CD4-positive, alpha-beta memory T cell (primary cell): ENCODE results near the gene PAQR6. TPM values are rescaled to one million over a fixed set of nuclear protein-coding genes. Genes with fewer than 3 reads are reported as not detected.

ENCODE experiments used
- CTCF ChIA-PET: fragments of 350-600 bp; sonication (Branson Sonifier 250); formaldehyde crosslinking; loops from one replicate; lab custom pipeline; 2021; ENCODE audit warnings: inconsistent platforms; ENCODE audit not compliant: partially characterized antibody; lab: Charles Lee
- POLR2A ChIA-PET: fragments of 350-600 bp; sonication (Branson Sonifier 250); formaldehyde crosslinking; loops from one replicate; lab custom pipeline; 2021; ENCODE audit not compliant: partially characterized antibody; lab: Charles Lee
- DNase-seq, 5 donors: peaks; one replicate each; pipeline versions ENCODE4 v3.0.0 to v3.0.0-alpha.2; 2020 to 2022; ENCODE audit warnings: mixed read lengths in 1 of 5
- H3K27ac ChIP-seq: one replicate; pipeline ENCODE4 v1.7.0; 2013; ENCODE audit warnings: low read depth, low read length
- H3K27me3 ChIP-seq: 2 replicates; pipeline ENCODE4 v1.7.0; 2013; ENCODE audit warnings: mild to moderate bottlenecking, low read length, moderate library complexity; ENCODE audit not compliant: insufficient read depth
- H3K36me3 ChIP-seq: 2 replicates; pipeline ENCODE4 v1.7.0; 2013; ENCODE audit warnings: mild to moderate bottlenecking, low read length, moderate library complexity; ENCODE audit not compliant: insufficient read depth
- H3K4me1 ChIP-seq: 2 replicates; pipeline ENCODE4 v1.7.0; 2013; ENCODE audit warnings: mild to moderate bottlenecking, low read length, moderate library complexity; ENCODE audit not compliant: insufficient read depth
- H3K4me3 ChIP-seq, 2 donors: one replicate each; pipeline ENCODE4 v1.7.0; 2013; ENCODE audit warnings: low read length in 2 of 2, mild to moderate bottlenecking in 1 of 2
- H3K9me3 ChIP-seq, 2 donors: one replicate each; pipeline ENCODE4 v1.7.0; 2013; ENCODE audit warnings: low read length in 2 of 2, control low read depth in 1 of 2; ENCODE audit not compliant: control insufficient read depth in 1 of 2
- H3K27ac Mint-ChIP-seq, 7 donors: one replicate each; pipeline ENCODE4 v1.8.0; 2020 to 2021; ENCODE audit warnings: mixed read lengths in 7 of 7, mild to moderate bottlenecking in 6 of 7, inconsistent platforms in 3 of 7, moderate library complexity in 3 of 7
- H3K27me3 Mint-ChIP-seq, 2 donors: one replicate each; pipeline ENCODE4 v1.8.0; 2020 to 2021; ENCODE audit warnings: mixed read lengths in 2 of 2
- H3K36me3 Mint-ChIP-seq, 2 donors: one replicate each; pipeline ENCODE4 v1.8.0; 2020 to 2021; ENCODE audit warnings: mixed read lengths in 2 of 2, inconsistent platforms in 1 of 2, mild to moderate bottlenecking in 1 of 2
- H3K4me1 Mint-ChIP-seq, 4 donors: one replicate each; pipeline ENCODE4 v1.8.0; 2020 to 2021; ENCODE audit warnings: mixed read lengths in 4 of 4, mild to moderate bottlenecking in 1 of 4
- H3K4me3 Mint-ChIP-seq, 8 donors: one replicate each; pipeline ENCODE4 v1.8.0; 2020 to 2021; ENCODE audit warnings: mixed read lengths in 8 of 8, mild to moderate bottlenecking in 7 of 8, moderate library complexity in 6 of 8, inconsistent platforms in 3 of 8
- H3K9me3 Mint-ChIP-seq, 8 donors: one replicate each; pipeline ENCODE4 v1.8.0; 2020 to 2021; ENCODE audit warnings: mixed read lengths in 8 of 8, mild to moderate bottlenecking in 5 of 8, inconsistent platforms in 3 of 8, moderate library complexity in 1 of 8
- intact Hi-C: fragments of 100-400 bp; cut with micrococcal nuclease; formaldehyde crosslinking; loops from one replicate; pipeline ENCODE4 v1.15.1; 2023
- polyA plus RNA-seq, 2 donors: library from polyadenylated mRNA; unstranded; fragments of 300-500 nt; fragmentation: Illumina TruSeq; gene quantifications; one replicate each; pipeline ENCODE4 v1.2.3, GENCODE V29; 2021
- total RNA-seq, 2 experiments: library from RNA; stranded (reverse); gene quantifications; one replicate each; pipeline ENCODE4 v1.2.3, GENCODE V29; 2021

The PAQR6 gene
- total and polyA plus RNA-seq, 4 experiments from 2014 or later, result 0.11 to 1.9 (median 0.94) TPM

DNA sequence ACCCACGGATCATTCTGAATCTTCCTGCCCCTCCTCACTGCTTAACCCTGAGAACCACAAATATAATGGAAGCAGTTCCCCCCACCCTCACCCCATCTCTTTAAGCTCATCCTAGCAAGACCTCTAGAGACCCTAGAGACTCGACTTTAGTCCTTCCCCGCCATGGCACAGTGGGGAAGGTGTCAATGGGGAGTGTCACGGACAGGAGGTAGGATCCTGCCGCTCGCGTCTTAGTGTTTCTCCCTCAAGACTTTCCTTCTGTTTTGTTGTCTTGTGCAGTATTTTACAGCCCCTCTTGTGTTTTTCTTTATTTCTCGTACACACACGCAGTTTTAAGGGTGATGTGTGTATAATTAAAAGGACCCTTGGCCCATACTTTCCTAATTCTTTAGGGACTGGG is 35.7 kb downstream of the PAQR6 start:
- no peak for DNase-seq
- peaks cover 20% of the 10 kb centered on the region for H3K4me1 ChIP-seq
- peak overlapping the region; percentile 93 to 99 (median 96) for H3K4me3 Mint-ChIP-seq
- intact Hi-C loops, result loop anchor here (2.0 to 5.0 kb wide), 3 partner anchors 129 to 280 kb away; partner anchors contain the start of genes KHDC4, LAMTOR2 and MEX3A
- peak overlapping the region; percentile 98 for H3K27ac ChIP-seq
- peaks cover 18% of the 10 kb centered on the region for H3K36me3 ChIP-seq
- no peaks in the 10 kb centered on the region for H3K9me3 ChIP-seq
- peaks cover 14 to 42% of the 10 kb centered on the region in 2 donors for H3K36me3 Mint-ChIP-seq
- peaks cover 0 to 2% (median 0%) of the 10 kb centered on the region in 8 donors for H3K9me3 Mint-ChIP-seq
- H3K27me3 Mint-ChIP-seq, result no peaks in the 10 kb centered on the region
- POLR2A ChIA-PET, result interaction anchor here (0.7 to 3.8 kb wide), 27 partner anchors 12 to 353 kb away, joined by 3 to 54 read pairs (median 4); partner anchors contain the start of genes LAMTOR2, LMNA, MEF2D and SLC25A44
- CTCF ChIA-PET, result interaction anchor here (0.6 to 5.2 kb wide), 6 partner anchors 10 to 122 kb away, joined by 3 to 65 read pairs (median 4); no protein-coding TSS in a partner anchor
- H3K27me3 ChIP-seq, result no peaks in the 10 kb centered on the region
- peak overlapping the region; percentile 83 to 93 for H3K4me3 ChIP-seq
- peak overlapping the region; percentile 97 to 100 (median 99) for H3K27ac Mint-ChIP-seq
- H3K4me1 Mint-ChIP-seq, result peaks cover 9 to 34% (median 23%) of the 10 kb centered on the region in 4 donors

DNA sequence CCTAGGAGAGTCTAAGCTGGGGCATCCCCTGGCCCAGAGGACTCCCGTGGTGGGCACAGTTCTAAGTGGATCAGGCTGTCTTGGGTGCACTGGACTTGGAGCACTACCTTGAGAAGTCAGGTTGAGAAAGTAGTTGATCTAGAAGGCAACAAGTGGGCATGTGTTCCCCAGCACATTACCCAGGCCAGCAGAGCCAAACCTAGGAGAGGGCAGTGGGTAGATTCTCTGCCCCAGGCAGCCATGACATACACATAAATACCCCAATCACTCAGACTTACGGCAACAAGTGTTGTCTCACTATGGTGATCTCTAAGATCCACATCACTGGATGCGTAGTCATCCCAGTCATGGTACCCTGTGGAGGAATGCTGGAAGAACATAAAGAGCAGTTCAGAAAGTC is 36.6 kb downstream of the PAQR6 start:
- Histone ChIP-seq H3K4me3 (no peak overlapping the region), H3K27ac (no peak overlapping the region), H3K36me3 (peaks cover 18% of the 10 kb centered on the region), H3K27me3 (no peaks in the 10 kb centered on the region), H3K9me3 (no peaks in the 10 kb centered on the region), H3K4me1 (peaks cover 20% of the 10 kb centered on the region)
- no peak for DNase-seq
- Mint-ChIP-seq H3K4me3 (peak overlapping the region in 4 of 8 donors; percentile 7 to 59 (median 26)), H3K36me3 (peaks cover 14 to 46% of the 10 kb centered on the region in 2 donors), H3K27ac (peak overlapping the region in 5 of 7 donors; percentile 50 to 100 (median 80)), H3K27me3 (no peaks in the 10 kb centered on the region), H3K9me3 (peaks cover 0 to 2% (median 0%) of the 10 kb centered on the region in 8 donors), H3K4me1 (peaks cover 9 to 34% (median 21%) of the 10 kb centered on the region in 4 donors)
- intact Hi-C loops, result loop anchor here (5.0 kb wide), 1 partner anchor 279 kb away; the partner anchor contains the start of gene KHDC4
- ChIA-PET CTCF (interaction anchor here (0.6 to 3.4 kb wide), 3 partner anchors 14 to 43 kb away, joined by 3 to 13 read pairs (median 3); no protein-coding TSS in a partner anchor), POLR2A (interaction anchor here (1.1 to 3.7 kb wide), 3 partner anchors 11 to 17 kb away, joined by 3 to 54 read pairs (median 19); partner anchors contain the start of gene SLC25A44)

DNA sequence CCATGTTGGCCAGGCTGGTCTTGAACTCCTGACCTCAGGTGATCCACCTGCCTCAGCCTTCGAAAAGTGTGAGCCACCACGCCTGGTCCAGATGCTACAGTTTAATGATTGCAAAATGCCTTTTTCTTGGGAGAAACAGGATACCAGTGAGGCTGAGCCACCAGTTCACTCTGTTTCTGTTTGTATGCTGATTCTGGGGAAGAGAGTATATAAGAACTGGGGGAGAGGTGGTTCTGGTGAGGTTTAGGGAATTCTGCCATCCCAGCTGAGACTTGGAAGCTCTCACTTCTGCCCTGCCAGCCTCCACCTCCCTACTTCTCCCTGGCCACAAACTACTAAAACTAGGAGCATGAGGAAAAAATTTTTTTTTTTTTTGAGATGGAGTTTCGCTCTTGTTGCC is 43.2 kb downstream of the PAQR6 start:
- Mint-ChIP-seq H3K27ac (peak overlapping the region in 1 of 7 donors; percentile 7), H3K4me1 (peaks cover 7 to 16% (median 10%) of the 10 kb centered on the region in 4 donors), H3K9me3 (no peaks in the 10 kb centered on the region), H3K36me3 (peaks cover 26 to 43% of the 10 kb centered on the region in 2 donors), H3K4me3 (no peak overlapping the region), H3K27me3 (no peaks in the 10 kb centered on the region)
- H3K27me3 ChIP-seq, result no peaks in the 10 kb centered on the region
- no peak for DNase-seq
- peaks cover 28% of the 10 kb centered on the region for H3K36me3 ChIP-seq
- H3K4me1 ChIP-seq, result peaks cover 20% of the 10 kb centered on the region
- CTCF ChIA-PET, result no interaction called here
- no peak overlapping the region for H3K4me3 ChIP-seq
- intact Hi-C loops, result no loop called here
- no peaks in the 10 kb centered on the region for H3K9me3 ChIP-seq
- no peak overlapping the region for H3K27ac ChIP-seq
- POLR2A ChIA-PET, result no interaction called here

DNA sequence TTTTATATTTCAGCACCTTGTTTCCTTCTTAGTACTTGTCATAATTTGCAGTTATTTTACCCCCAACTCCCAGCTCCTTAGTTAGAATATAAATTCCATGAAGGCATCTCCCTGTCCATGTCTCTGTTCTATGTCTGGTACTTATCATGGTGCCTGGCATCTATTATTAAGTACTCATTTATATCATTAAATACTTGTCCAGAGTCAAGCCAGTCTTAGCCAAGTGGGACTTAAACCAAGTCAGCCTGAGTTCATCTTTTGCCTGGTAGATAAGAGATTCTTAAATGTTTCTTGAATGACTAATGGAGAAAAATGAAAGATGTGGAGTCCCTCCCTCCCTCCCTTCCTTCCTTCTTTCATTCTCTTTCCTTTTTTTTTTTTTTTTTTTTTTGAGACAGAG is 44.5 kb downstream of the PAQR6 start:
- Mint-ChIP-seq H3K27me3 (no peaks in the 10 kb centered on the region), H3K4me3 (no peak overlapping the region), H3K27ac (no peak overlapping the region), H3K4me1 (peaks cover 17 to 30% (median 22%) of the 10 kb centered on the region in 4 donors), H3K36me3 (peaks cover 18 to 41% of the 10 kb centered on the region in 2 donors), H3K9me3 (no peaks in the 10 kb centered on the region)
- no peak for DNase-seq
- Histone ChIP-seq H3K27ac (no peak overlapping the region), H3K9me3 (no peaks in the 10 kb centered on the region), H3K36me3 (peaks cover 27% of the 10 kb centered on the region), H3K4me3 (no peak overlapping the region), H3K27me3 (no peaks in the 10 kb centered on the region), H3K4me1 (peaks cover 34% of the 10 kb centered on the region)
- POLR2A ChIA-PET, result no interaction called here
- CTCF ChIA-PET, result no interaction called here
- intact Hi-C loops, result no loop called here

DNA sequence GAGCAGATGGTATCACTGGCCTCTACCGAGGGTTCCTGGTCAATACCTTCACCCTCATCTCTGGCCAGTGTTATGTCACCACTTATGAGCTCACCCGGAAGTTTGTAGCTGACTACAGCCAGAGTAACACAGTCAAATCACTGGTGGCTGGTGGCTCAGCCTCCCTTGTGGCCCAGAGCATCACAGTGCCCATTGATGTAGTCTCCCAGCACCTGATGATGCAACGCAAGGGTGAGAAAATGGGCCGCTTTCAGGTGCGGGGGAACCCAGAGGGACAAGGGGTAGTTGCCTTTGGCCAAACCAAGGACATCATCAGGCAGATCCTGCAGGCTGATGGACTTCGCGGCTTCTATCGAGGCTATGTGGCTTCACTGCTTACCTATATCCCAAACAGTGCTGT is 47.8 kb downstream of the PAQR6 start:
- Histone ChIP-seq H3K27ac (no peak overlapping the region), H3K36me3 (peaks cover 28% of the 10 kb centered on the region), H3K4me3 (no peak overlapping the region), H3K27me3 (no peaks in the 10 kb centered on the region), H3K4me1 (peaks cover 63% of the 10 kb centered on the region), H3K9me3 (no peaks in the 10 kb centered on the region)
- POLR2A ChIA-PET, result interaction anchor here (3.8 kb wide), 1 partner anchor 12 kb away, joined by 19 read pairs; the partner anchor contains the start of gene PMF1
- intact Hi-C loops, result no loop called here
- H3K27ac Mint-ChIP-seq, result peak overlapping the region in 3 of 7 donors; percentile 65 to 82 (median 70)
- peaks cover 30 to 54% (median 44%) of the 10 kb centered on the region in 4 donors for H3K4me1 Mint-ChIP-seq
- DNase-seq, result no peak
- CTCF ChIA-PET, result no interaction called here
- H3K27me3 Mint-ChIP-seq, result no peaks in the 10 kb centered on the region
- peaks cover 18 to 33% of the 10 kb centered on the region in 2 donors for H3K36me3 Mint-ChIP-seq
- peak overlapping the region in 2 of 8 donors; percentile 24 to 25 for H3K4me3 Mint-ChIP-seq
- no peaks in the 10 kb centered on the region for H3K9me3 Mint-ChIP-seq

DNA sequence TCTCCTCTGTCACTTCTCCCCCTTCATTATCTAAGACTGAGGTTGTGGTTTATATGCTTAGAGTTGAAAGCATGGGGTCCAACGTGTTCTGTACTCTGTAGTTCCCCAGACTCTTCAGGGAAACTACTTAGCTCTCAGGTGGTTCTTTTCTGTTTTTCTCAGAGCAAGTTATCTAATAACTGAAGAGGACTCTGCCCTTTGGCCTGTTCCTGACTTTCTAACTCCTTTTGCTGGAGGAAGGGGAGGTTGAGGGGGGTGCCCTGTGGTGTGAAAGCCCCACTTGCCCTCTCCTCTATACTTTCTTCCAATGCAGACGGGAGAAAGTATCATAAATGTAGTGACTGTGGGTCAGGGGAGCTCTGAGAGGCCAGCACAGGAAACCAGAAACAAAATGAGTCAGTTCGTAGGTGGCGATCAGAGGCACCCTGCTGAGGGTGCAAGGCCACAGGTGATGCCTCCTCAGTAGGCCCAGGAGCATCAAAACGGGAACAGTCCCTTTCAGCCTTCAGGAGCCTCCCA is 49.0 kb downstream of the PAQR6 start:
- H3K9me3 Mint-ChIP-seq, result no peaks in the 10 kb centered on the region
- Histone ChIP-seq H3K4me1 (peaks cover 72% of the 10 kb centered on the region), H3K36me3 (peaks cover 28% of the 10 kb centered on the region), H3K4me3 (no peak overlapping the region), H3K9me3 (no peaks in the 10 kb centered on the region), H3K27me3 (no peaks in the 10 kb centered on the region), H3K27ac (no peak overlapping the region)
- ChIA-PET CTCF (interaction anchor here (2.6 kb wide), 1 partner anchor 26 kb away, joined by 9 read pairs; no protein-coding TSS in a partner anchor), POLR2A (interaction anchor here (1.0 to 3.8 kb wide), 3 partner anchors 11 to 21 kb away, joined by 3 to 19 read pairs (median 4); partner anchors contain the start of gene PMF1)
- peak overlapping the region in 3 of 8 donors; percentile 22 to 28 (median 25) for H3K4me3 Mint-ChIP-seq
- intact Hi-C loops, result no loop called here
- H3K4me1 Mint-ChIP-seq, result peaks cover 37 to 66% (median 50%) of the 10 kb centered on the region in 4 donors
- H3K27me3 Mint-ChIP-seq, result no peaks in the 10 kb centered on the region
- no peak for DNase-seq
- peaks cover 20 to 37% of the 10 kb centered on the region in 2 donors for H3K36me3 Mint-ChIP-seq
- H3K27ac Mint-ChIP-seq, result peak overlapping the region; percentile 65 to 86 (median 79)

DNA sequence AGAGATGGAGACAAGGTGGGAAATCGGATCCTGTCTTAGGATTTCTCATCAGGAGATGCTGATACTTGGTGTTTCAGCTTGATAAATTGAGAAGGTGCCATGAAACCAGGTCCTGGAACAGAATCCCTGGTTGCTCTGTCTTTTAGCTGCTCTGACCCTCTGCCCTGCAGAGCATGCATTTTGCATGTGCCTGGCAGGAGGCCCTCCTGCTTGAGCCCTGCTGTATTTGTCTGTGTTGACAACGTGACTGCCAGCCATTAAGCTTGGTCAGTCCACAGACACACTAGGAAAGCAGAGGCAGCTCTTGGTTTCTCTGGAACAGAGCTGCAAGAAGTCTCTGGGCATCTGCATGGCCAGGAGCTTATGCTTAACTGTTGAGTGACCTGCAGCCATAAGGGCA is 51.4 kb downstream of the PAQR6 start:
- no peak for DNase-seq
- Mint-ChIP-seq H3K36me3 (peaks cover 22 to 40% of the 10 kb centered on the region in 2 donors), H3K9me3 (no peaks in the 10 kb centered on the region), H3K27ac (no peak overlapping the region), H3K4me1 (peaks cover 40 to 78% (median 59%) of the 10 kb centered on the region in 4 donors), H3K4me3 (peak overlapping the region in 1 of 8 donors; percentile 96), H3K27me3 (no peaks in the 10 kb centered on the region)
- H3K27me3 ChIP-seq, result no peaks in the 10 kb centered on the region
- no peaks in the 10 kb centered on the region for H3K9me3 ChIP-seq
- H3K27ac ChIP-seq, result no peak overlapping the region
- CTCF ChIA-PET, result interaction anchor here (0.8 to 2.6 kb wide), 3 partner anchors 14 to 48 kb away, joined by 3 to 9 read pairs (median 4); no protein-coding TSS in a partner anchor
- POLR2A ChIA-PET, result interaction anchor here (2.2 kb wide), 1 partner anchor 17 kb away, joined by 19 read pairs; the partner anchor contains the start of gene PMF1
- intact Hi-C loops, result no loop called here
- peaks cover 73% of the 10 kb centered on the region for H3K4me1 ChIP-seq
- H3K4me3 ChIP-seq, result no peak overlapping the region
- peaks cover 17% of the 10 kb centered on the region for H3K36me3 ChIP-seq
